ENCODE data around the gene NFKB2.

DNA sequence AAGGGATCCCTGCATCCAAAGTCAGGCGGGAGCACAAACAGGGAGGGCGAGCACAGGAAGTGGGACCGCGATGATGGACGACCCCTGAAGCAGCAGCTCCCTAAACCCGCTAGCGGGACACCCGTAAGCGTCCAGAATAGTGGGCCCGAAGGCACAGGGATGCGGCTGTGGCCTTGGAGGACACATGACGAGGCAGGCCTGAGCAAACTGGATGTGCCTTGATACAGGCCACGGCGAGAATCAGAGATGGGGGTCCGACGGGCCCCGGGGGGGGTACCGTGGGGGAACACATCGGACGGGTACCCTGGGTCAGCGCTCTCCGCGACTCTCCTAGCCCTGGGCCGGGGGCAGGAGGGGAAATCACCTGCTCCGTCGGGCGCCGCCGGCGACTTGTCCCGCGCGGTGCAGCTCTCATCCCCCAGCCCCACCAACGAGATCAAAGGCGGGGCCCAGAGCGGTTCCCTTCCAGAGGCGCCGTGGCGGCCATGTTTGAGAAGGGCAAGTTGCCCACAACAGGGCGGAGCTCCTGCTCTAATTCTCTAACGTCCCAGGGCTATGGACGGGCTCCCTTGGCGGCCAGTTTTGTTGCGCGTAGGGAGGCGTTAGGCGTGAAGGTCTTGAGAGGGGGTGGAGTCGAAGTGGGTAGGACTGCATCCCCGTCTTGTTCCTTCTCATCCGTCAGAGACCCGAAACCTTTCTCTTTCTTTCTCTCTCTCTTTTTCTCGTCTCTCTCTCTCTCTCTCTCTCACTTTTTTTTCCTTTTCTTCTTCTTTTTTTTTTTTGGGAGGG is 36.9 kb downstream of the NFKB2 start, which contains the start of gene CUEDC2:
- TF ChIP-seq CTCF (IDR thresholded peaks at IDR 0.05) (peak in 1 of 6 experiments; percentile 21), POLR2A (IDR thresholded peaks at IDR 0.05) (peak in 2 of 4 donors; percentile 21 to 47)
